ENCODE data around the gene CDK15.
"Not testable (repeated sequence)": the region's sequence is repeated elsewhere in the genome, so short reads cannot be mapped to it uniquely, and the experiment has no call there.

CDK15 gene

DNA sequence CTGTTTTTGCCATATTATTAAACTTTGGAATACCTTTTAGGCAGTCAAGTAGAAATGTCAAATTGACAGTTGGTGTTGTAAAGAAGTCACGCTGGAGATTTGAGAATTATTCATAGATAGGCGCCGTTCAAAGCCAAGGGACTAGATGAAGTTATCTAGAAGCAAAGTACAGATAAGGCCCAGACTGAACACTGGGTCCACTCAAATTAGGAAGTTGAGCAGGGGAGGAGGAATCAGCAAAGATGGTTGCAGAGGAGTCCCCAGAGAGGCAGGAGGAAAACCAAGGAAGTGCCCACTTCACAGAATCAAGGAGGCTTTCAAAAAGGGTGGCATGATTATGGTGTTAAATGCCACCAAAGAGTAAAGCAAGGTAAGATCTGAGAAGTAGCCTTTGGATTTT is 16.0 kb upstream of the CDK15 start:
- no peak for DNase-seq

DNA sequence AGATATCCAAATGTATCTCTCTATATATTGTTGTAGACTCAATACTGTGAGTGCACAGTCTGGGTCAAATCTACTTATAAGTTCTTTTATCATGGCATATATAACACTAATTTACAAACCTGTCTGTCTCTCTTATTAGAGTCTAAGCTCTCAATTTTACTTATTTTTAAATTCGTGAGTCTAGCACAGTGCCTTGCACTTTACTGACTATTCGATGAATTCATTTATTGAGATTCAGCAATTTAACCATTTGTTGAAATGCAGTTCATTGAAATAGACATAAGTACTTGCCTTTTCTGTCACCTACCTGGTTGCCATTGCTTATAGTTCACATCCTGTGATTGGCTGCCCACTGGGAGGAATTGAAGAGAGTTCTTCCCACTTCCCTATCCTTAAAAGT is 15.3 kb upstream of the CDK15 start:
- DNase-seq: no peak

DNA sequence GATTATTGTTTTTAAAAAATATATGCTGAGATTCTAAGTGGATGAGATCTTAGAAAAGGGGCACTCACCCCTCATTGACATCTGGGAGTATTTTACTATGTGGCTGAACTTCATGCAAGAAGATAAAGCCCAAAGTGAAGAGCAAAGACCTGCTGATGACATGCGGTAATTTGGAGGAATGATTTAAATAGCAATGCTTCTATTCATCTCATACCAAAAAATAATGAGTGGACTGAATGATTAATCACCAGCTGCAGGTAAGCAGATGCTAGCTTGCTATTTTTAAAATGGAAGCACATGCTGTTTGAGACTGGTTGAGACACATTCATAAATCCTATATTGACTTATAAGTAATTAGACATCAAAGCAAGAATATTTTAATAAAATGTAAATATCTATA is 12.7 kb upstream of the CDK15 start:
- DNase-seq: no peak

DNA sequence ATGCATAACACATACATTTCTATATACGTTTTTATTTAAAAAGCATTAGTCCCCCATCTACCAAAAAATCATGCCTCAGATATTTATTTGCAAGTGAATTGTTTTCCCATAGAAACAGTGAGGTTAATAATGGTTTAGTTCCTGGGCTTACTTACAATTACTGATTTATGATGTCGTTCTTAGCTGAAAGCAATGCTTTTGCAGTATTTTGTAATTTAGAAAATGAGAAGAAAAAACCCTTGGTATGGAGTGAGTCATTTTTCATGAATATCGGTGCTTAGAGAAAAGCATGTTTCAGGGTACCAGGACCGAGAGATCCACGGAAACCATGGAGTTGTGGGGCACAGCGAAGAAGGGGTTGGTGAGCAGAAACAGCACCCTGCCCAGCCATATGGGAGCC is 12.0 kb upstream of the CDK15 start:
- no peak for DNase-seq

DNA sequence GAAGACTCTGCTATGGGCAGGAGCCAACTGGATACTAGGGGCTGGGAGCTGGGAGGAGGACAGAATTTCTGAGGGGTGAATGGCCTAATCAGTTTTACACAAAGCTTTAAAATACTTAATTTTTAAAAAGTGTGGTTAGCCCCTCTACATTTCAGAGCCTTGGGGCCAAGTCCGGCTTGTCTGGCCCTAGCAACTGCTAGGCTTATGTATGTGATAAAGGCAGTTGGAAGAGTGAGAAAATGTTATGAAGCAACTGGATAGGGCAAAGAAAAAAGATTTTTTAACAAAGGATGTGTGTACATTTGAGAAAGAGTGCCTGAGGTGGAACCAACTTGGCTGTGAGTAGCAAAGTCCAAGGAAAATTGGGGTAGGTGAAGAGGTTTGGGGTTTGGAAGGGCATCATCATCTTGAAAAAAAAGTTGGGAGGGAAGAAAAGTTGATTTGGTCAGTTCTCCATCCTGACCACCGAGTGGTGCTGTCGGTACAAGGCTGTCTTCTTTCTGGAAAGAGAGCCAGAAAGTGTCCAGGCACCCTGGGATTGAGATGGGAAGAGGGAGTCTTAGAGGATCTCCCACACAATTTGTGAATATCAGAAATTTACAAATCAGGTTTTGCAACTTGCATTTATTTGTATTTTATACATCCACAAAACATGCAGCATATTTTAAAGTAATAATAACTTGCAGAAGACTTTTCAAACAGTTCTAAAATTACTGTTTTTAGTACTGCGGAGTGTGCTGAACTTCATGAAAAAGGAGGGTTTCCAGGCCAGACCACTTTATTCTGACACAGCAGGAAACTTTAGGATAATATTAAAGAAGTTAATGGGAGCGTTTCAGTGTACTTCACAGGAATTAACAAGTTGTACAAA is 10.5 kb upstream of the CDK15 start:
- no peak for DNase-seq

DNA sequence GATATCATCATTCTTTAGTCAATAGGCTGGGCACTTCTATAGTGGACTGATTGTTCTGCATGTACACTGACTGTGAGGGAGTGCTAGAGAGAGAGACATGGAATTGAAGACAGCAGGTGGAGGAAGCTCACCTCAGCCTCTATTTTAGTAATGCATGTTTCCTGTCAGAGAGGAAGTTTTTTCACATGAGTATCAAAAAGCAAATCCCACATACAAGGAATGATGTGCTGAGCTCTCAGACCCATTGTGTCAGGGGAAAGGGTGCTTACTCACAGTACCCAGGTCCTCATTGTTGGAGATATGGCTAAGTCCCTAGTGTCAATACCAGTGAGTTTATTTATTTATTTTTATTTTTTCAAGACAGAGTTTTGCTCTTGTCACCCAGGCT is 9.9 kb upstream of the CDK15 start:
- no peak for DNase-seq

DNA sequence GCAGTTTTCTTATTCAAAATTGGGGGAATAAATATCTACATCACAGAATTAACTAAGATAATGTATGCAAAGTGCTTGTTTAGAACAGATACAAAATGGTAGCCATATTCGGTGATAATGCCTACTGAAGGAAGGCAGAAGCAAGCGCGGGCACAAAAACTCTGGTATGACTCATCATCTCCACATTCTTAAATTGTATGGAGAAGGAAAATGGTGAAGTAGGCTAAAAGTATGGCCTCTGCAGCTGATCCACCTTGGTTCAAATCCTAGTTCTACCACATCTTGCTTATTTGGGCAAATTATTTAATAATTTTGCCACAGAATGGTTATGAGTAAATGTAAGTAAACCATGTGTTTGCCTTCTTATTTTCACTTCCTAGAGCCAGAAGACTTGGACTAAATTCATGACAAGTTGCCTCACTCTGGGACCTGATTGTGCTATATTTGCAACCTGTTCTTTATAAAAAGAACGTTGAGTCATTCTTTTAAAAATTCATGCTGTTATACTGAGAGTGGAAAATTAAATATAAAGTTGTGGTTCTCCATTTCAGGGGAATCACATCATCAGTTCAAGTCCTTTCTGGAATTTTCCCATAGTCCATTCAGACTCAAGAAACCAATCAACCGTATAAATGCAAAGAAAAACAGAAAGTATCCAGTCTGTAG is 9.0 kb upstream of the CDK15 start:
- no peak for DNase-seq

DNA sequence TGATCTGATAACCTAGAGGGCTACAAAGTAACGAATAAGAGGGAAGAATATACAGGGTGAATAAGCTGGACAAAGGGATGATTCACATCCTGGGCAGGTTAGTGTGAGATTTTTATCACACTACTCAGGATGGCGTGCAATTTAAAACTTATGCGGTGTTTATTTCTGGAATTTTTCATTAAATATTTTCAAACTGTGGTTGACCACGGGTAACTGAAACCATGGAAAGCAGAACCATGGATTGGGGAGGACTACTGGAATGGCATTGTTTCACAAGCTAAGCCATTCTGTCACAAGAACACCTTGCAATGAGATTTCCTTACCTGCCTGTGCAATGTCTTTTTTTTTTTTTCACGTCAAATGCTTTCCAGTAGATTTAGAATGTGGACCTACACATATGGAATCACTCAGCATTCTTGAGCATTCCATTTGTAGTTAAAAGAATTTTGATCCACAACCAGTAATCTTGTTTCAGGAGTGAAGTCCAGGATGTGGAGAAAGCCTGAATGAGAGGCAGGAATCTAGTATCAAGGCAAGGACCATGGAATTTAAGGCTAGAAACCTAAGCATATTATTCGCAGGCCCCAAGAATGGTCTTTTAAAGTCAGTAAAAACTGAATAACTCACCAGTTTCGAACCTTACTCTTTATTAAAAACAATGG is 8.0 kb upstream of the CDK15 start:
- no peak for DNase-seq

DNA sequence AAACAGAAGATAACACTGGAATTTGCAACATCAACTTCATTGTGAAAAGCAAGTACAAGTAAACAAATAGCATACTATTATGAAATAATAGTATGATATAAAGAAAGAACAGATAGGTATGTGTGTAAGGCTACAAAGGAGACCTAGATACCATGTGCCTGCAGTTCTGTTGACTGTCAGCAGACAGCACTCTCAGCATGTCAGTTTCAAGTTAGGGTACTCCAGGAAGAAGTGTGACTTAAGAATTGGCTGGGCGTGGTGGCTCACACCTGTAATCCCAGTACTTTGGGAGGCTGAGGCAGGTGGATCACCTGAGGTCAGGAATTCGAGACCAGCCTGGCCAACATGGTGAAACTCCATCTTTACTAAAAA is 7.4 kb upstream of the CDK15 start:
- DNase-seq: not testable (repeated sequence)

DNA sequence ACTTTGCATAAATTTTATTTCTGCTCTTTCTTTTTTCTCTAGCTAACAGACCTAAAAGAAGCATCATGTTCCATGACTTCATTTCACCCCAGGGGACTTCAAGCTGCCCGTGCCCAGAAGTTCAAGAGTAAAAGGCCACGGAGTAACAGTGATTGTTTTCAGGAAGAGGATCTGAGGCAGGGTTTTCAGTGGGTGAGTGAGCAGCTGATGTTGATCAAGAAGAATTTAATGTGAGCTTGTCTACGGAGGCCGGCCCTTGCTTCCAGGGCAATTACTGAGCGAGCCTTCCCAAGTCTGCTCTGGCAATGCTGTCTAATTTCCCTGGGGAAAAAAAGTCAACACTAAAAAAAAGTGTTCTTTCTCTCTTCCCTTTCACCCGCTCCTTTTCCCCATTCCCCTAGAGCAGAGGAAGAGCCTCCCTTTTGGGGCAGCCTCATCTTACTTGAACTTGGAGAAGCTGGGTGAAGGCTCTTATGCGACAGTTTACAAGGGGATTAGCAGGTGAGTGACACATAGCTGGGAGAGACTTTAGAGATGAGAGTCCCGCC is 1.2 kb downstream of the CDK15 start:
- DNase-seq: no peak

DNA sequence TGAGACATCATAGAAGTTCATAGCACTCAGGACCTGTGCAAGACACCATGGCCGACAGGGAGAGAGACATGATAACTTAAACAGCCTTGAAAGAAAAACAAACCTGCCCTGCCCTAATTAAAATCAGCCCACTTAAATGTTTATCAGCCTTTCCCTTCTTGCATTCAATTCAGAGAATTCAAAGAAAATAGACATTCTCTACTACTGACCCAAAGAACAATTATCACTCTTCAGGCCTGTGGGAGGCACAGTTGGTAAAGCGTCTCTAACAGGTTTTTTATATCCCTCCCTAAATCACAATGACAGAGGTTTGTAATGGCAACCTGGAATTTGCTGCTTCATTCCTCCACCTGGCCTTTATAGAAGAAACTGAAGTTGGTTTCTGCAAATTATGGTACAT is 1.7 kb downstream of the CDK15 start:
- no peak for DNase-seq

DNA sequence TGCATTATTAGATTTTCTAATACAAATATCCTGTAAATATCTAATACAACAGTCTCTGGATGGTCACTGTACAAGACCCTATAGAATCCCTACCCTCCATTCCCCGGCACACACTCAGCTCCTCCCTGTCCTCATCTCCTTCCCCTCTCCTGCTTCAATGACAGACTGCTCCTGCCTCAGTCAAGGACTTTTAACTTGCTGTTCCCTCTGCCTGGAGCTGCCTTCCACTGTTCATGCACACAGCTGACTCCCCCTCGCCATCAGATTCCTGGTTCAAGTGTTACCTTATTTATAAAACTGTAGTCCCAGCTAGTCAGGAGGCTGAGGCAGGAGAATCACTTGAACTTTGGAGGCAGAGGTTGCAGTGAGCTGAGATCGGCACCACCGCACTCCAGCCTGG is 3.3 kb downstream of the CDK15 start:
- DNase-seq: no peak

DNA sequence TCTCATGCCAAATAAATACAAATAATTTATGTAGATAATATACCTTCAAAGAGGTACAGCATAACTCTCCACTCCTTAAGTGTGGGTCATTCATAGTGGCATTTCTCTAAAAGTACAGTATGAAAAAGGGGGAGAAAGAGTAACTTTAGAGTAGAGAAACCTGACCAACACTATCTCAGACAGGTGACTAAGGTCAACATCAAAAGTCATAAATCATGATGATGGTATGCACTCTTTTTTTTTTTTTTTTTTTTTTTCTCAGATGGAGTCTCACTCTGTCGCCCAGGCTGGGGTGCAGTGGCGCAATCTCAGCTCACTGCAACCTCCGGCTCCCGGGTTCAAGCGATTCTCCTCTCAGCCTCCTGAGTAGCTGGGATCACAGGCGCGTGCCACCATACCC is 4.3 kb downstream of the CDK15 start:
- not testable (repeated sequence) for DNase-seq

DNA sequence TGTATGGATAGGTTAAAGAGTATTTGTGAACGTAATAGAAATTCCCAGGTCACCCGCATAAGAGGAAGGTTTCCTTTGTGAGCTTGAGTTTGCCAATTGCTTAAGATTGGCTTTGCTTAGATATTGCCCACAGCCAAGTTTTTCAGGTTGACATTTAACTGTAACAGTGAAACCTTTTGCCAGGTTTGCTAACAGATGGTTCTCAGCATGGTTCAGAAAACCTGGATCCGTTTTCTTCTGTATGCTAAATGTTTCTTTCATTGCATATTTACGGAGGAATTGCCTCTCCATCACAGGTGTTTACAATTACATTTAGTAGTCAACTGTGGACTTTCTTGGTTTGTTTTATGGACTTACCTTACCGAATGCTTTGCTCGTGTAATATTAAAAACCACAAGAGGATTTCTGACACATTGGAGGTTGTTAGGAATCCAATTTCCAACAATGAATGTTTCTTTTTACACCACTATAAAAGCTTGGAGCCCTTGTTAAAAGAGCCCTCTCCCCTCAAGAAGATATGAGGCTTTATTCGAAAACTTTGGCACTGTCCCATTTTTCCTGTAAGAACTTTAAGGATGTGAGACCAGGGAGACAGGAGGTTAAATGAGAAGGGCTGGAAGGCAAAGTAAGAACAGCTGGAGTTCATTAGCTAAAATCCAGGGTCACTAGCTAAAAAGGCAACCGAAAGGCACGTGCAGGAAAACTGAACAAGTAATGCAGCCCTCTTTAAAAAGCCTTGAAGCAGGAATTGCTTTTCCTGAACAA is 7.8 kb downstream of the CDK15 start:
- no peak for DNase-seq

DNA sequence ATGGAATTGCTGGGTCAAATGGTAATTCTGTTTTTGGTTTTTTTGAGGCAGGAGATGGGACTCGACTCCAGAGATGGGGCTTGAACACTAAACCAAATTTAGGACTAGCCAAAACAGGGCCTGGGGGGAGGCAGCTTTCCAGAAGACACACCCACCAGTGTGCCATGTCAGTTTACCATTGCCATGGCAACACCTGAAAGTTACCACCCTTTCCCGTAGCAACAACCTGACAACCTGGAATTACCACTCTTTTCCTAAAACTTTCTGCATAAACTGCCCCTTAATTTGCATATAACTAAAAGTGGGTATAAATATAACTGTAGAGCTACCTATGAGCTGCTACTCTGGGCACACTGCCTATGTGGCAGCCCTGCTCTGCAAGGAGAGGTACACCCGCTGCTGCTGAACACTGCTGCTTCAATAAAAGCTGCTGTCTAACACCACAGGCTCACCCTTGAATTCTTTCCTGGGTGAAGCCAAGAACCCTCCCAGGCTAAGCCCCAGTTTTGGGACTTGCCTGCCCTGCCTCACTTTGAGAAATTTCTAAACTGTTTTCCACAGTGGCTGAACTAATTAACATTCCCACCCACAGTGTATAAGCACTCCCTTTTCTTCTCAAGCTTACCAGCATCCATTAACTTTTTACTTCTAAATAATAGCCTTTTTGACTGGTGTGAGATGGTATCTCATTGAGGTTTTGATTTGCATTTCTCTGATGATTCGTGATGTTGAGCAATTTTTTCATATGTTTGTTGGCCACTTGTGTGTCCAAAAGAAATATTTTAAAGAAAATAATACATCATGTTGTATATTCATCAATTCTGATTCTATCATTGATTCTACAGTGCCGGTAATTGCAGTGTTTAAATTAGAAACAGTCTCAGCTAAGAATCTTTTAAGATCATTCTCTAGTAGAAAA is 10.6 kb downstream of the CDK15 start:
- no peak for DNase-seq

DNA sequence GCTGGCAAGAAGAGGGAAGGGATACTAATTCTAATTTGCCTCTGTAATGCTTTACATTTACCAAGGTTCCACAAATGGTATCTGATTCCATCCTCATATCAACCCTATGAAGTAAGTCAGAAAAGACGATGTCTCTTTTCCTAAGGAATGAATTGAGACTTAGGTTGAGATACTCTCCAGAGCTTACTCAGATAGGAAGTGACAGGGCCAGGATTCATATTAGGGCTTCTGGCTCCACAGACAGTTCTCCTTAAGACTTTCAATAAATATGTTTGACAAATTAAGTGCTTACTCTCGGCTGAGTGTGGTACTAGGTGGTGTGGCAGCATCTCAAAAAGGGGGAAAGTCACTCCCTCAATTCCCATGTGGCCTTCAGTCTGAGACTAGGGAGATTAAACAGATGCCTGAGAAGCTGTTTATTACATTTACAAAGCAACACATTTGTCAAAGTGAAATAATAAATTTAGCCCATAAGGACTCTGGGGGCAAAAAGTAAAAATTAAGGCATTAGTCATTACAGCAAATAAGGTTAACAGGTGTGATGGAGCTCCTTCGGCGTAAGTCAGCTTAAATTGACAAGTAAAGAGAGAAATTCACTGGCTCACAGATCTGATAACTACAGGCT is 14.2 kb downstream of the CDK15 start:
- no peak for DNase-seq

DNA sequence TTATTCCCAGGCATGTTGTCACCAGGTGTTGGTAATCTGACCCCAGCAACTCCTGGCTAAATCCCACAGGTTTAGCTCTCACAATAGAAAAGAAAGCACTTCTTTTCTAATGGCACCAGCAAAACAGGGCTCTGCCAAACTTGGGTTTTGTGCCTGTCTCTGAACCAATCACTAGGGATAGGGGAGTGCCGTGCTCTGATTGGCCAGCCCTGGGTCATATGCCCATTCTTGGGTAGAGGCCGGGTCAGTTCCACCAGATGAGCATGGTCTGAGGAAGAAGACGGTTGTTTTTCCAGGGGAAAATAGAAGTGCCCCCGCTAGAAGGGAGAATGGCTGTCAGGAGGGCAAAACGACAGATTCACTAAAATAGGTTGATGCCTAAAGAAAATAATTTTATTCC is 14.7 kb downstream of the CDK15 start:
- DNase-seq: no peak

DNA sequence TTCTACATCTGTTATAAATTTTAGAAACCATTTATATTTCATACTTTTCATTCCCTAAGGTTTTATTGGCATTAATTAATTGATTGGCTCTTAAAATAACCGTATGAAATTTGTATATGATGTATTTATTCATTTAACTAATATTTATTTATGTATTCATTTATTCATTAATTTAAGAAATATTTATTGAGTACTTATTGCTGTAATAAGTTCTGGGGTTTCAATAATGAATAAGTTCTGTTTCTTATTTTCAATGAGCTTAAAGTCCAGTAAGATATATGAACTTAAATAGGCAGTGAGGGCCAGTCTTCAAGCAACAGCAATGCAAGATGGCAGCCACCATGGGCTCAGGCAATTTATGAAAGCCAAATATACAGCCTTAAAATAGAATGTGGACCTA is 17.9 kb downstream of the CDK15 start:
- no peak for DNase-seq

DNA sequence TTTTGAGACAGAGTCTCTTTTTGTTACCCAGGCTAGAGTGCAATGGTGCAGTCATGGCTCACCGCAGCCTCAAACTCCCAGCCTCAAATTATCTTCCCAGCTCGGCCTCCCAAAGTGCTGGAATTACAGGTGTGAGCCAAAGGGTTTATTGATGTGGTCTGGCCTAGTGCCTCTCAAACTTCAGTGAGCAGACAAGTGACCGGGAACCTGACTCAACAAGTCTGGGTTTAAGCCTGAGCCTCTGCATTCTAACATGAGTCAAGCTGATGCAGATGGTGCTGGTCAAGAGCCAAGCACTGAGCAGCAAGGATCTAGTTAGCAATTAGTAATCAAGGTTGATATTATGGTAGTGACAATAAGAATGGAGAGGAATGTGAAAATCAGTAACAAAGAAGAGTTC is 21.3 kb downstream of the CDK15 start:
- no peak for DNase-seq

DNA sequence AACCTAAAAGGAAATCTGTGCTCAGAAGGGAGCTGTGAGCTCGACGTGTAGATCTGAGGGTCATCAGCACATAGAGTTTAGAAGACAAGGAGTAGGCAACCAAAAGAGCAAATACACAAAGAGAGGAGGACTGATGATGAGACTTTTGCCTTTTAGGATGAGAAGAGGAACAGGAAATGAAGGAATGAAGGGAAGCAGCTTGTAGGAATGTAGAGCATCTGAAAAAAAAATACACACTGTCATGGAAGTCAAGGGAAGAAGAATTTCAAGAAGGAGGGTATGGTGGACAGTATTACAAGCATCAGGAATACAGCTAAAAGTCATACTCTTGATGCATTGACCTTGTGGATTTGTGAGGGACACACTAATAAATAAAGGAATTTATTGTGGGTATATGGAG is 21.9 kb downstream of the CDK15 start:
- DNase-seq: no peak

DNA sequence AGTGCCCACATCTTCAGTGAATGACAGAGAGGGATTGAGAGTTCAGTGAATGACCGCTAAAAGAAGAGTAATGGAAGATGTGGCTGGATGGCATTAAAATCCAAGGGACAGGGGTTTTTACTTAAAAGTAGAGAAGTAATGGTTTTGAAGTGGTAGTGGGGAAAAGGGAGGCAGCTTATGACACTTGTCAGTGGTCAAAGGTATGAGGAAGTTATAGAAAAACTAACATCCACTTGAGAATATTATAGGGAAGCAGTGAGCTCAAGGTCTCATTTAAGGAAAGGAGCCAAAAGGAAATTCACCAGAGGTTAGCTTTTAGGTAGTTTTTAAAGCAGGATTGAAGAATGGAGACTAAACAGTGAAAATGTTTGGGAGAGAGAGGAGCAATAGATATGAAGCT is 24.3 kb downstream of the CDK15 start:
- no peak for DNase-seq

DNA sequence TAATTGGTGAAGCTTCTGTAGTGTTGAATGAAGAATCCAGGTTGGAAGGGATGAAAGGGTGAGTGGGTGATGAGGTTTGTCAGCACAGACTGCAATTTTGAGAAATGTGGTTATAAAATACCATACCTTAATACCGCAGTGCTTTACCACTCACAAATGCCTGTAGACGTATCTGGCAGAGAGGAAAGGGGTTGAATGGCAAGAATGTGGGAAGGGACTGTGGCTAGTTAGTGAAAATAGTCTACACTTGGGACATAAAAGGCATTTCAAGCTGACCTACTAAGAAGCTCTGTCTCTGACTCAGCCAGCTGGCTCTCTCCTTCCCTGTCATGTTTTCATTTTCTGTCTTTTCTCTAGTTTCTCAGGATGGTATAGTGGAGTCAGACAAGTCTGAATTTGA is 25.1 kb downstream of the CDK15 start:
- no peak for DNase-seq

All from CD4-positive, alpha-beta T cell treated with Interferon alpha-2 for 1 hour (primary cell).